GM12872 (cell line): ENCODE results near the gene UNKL.

Experiments used
- TF ChIP-seq, protein P1 (sequence below): IDR thresholded peaks from 3 replicates; pipeline ENCODE4 v1.5.1; 2011; ENCODE audit warnings: low read depth, mild to moderate bottlenecking, low read length, moderate library complexity; ENCODE audit not compliant: insufficient read depth

UNKL gene

DNA sequence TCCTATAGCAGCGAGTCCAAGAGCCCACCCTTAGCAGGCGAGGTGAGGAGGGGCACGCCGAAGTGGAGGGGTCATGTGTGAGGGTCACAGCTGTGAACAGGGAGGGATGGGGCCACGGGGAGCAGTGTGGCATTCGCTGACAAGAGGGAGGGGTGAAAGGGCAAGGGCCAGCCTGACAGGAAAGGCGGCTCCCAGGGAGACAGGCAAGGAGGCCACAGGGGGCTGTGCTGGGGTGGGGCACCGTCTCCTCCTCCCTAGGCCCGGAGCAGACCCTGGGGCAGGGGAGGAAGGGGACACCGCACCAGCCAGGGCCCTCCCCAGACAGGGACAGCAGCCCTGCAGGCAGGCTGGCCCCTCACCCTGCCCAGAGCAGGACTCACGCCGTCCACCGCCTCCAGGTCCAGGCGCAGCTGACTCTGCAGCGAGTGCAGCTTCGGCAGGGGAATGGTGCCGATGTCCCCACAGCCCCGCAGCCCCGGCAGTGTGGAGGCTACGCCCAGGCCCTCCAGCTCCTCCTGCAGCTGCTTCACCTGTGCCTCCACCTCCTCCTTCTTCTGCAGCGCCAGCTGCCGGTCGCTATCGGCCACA is 47.7 kb downstream of the UNKL start:
- TF ChIP-seq, protein P1, sequence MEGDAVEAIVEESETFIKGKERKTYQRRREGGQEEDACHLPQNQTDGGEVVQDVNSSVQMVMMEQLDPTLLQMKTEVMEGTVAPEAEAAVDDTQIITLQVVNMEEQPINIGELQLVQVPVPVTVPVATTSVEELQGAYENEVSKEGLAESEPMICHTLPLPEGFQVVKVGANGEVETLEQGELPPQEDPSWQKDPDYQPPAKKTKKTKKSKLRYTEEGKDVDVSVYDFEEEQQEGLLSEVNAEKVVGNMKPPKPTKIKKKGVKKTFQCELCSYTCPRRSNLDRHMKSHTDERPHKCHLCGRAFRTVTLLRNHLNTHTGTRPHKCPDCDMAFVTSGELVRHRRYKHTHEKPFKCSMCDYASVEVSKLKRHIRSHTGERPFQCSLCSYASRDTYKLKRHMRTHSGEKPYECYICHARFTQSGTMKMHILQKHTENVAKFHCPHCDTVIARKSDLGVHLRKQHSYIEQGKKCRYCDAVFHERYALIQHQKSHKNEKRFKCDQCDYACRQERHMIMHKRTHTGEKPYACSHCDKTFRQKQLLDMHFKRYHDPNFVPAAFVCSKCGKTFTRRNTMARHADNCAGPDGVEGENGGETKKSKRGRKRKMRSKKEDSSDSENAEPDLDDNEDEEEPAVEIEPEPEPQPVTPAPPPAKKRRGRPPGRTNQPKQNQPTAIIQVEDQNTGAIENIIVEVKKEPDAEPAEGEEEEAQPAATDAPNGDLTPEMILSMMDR, result no peak

DNA sequence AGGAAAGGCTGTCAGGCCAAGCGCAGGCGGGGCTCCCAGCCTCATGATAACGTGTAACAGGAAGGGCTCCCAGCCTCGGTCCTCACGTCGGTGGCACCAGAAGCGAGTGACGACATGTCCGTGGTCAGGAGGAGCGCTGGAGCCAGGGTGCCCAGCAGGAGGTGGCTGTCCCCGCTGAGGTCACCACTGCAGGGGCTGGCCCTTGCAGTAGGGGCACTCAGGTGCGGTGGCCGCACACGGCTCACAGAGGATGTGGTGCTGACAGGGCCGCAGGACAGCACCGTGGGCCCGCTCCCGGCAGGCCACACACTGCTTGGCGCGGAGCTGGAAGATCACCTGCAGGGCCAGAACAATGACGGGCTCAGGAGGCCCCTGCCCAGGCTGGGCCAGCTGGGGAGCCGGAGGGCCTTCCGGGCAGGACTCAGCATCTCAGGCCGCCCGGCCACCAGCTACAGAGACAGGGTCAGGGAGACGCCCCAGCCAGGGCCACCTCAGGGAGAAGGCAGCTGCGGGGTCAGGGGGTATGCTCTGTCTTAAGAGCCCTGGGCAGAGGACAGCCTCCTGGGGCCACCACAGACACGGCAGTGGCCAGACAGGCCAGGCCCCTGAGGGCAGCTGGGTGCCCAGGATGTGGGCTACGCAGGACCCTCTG is 48.3 kb downstream of the UNKL start:
- TF ChIP-seq, protein P1, result no peak

DNA sequence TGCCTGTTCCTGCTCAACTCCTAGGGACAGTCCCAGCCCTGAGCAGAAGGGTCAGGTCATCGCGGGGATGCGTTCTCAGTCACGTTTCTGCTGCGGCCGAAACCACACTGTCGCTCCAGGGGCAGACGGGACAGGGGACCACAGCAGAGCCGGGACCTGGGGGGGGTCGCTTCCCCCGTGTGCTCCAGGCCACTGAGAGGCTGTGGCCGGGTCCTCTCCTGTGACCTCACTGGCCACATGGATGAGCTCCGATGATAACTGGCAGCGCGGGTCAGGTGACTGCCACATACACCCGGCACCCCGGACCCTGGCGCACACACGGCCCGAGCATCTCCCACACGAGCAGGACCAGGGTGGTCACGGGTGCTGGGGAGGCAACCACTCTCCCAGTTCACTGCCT is 50.0 kb downstream of the UNKL start:
- TF ChIP-seq, protein P1, result no peak

DNA sequence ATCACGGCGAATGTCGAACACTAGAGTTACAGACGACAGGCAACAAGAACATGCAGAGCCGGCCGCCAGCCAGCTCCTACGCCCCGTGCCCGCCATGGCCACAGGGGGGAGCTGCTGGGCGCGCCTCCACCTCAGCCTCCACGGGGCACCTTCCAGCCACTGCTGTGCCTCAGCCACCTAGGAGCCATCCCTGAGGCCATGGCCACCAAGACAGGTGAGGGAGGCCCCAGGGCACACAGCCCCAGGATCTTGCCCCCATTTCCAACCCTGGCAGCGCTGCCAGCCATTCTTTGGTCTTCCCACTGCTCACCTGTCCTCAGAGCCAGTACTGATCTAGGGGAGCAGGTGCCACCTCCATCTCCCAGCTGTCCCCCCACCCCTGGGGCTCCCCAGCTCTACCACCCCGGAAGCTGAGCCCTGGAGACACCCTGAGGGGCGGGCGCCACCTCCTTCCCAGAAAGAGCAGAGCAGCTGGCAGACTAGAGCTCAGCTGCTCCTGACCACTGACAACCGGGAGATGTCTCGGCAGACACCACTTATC is 50.9 kb downstream of the UNKL start:
- TF ChIP-seq, protein P1, result peak; percentile 84

DNA sequence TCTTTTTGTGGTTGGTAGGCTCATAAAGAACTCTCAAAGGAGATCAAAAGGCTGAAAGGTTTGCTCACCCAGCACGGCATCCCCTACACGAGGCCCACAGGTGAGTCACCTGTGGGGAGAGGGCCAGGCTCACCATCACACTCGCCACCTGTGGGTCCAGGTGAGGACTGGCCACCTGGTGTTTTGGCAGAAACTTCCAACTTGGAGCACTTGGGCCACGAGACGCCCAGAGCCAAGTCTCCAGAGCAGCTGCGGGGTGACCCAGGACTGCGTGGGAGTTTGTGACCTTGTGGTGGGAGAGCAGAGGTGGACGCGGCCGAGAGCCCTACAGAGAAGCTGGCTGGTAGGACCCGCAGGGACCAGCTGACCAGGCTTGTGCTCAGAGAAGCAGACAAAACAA is 51.7 kb downstream of the UNKL start:
- TF ChIP-seq, protein P1, result no peak

DNA sequence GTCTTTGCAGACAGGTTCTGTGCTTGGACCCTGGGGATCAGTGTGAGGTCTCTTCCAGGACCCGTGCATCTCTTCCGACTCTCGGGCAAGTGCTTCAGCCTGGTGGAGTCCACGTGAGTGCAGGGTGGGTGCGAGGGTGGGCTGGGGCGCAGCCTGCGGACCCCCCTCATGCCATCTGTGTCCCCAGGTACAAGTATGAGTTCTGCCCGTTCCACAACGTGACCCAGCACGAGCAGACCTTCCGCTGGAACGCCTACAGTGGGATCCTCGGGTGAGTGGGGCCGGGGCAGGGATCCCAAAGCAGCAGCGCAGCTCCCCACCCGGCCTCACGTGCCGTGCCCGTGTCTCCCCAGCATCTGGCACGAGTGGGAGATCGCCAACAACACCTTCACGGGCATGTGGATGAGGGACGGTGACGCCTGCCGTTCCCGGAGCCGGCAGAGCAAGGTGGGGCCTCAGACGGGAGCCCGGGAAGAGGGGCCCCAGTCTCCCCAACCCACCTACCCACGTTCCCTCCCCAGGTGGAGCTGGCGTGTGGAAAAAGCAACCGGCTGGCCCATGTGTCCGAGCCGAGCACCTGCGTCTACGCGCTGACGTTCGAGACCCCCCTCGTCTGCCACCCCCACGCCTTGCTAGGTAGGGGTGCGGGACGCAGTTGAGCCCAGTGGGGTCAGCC is 52.7 kb downstream of the UNKL start:
- TF ChIP-seq, protein P1, result no peak

DNA sequence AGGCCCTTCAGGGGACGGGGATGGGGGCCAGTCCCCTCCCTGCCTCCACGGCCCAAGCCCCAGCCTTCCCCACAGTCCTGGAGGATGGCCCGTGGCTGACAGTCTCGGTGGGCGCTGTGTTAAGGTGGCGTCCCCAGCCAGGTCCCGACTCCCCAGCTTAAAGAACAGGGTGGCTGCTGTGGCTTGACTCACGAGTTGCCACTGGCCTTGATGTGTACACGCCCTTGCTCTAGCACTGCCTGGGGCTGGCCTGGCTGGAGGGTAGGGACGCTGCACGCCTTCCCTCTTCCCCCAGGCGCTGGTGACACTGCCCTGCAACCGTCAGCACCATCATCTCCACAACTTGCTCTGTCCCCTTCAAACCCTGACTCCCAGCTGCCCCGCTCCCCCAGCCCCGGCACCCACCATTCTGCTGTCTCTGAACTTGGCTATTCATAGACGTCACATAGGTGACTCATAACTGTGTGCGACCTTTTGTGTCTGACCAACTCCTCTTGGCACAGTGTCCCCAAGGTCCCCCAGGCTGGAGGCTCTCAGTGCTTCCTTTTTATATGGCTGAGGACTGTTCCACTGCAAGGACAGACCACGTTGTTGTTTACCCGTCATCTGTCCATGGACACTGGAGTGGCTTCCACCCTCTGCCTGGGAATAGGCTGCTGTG is 56.5 kb downstream of the UNKL start:
- TF ChIP-seq, protein P1, result no peak
